ENCODE results near the gene ATP8B4.

Gene ATP8B4

GRCh38 chr15:49988766-49989165 is 130.3 kb downstream of the ATP8B4 start:
- Histone ChIP-seq H3K4me1 (ENCODE audit: control insufficient read depth in 1 of 2, insufficient read depth in 2 of 2, low read length in 2 of 2) (peaks cover 3 to 8% of the 10 kb centered on the region in 2 experiments), H2AFZ (ENCODE audit: insufficient read depth, low read length, poor library complexity) (no peak overlapping the region), H3K23ac (ENCODE audit: low read length) (no peak overlapping the region), H3K9me3 (ENCODE audit: insufficient read depth, low read depth, low read length) (no peaks in the 10 kb centered on the region), H2AK5ac (ENCODE audit: low read length) (no peak overlapping the region), H3K18ac (ENCODE audit: low read length) (no peak overlapping the region), H3K4me3 (ENCODE audit: low read depth, low read length) (no peak overlapping the region), H3K36me3 (ENCODE audit: control insufficient read depth in 1 of 2, insufficient read depth in 2 of 2, low read length in 2 of 2) (no peaks in the 10 kb centered on the region), H3K79me1 (ENCODE audit: low read length) (peaks cover 9% of the 10 kb centered on the region), H3K27ac (ENCODE audit: low read depth, low read length) (no peak overlapping the region), H2BK12ac (ENCODE audit: low read length) (peak overlapping the region; percentile 1), H3K4me2 (ENCODE audit: low read length) (no peak overlapping the region), H3K14ac (ENCODE audit: low read length) (no peak overlapping the region), H4K8ac (ENCODE audit: low read depth, low read length) (no peak overlapping the region), H3K9ac (ENCODE audit: low read length) (no peak overlapping the region), H2BK120ac (ENCODE audit: insufficient read depth, low read length, poor library complexity) (peak overlapping the region; percentile 63), H4K12ac (ENCODE audit: low read depth, low read length) (no peak overlapping the region), H3K79me2 (ENCODE audit: control insufficient read depth, insufficient read depth, low read length, poor library complexity) (no peaks in the 10 kb centered on the region), H4K91ac (ENCODE audit: low read depth, low read length) (peak overlapping the region; percentile 26), H3K4ac (ENCODE audit: low read depth, low read length) (no peak overlapping the region), H2BK5ac (ENCODE audit: low read depth, low read length, poor library complexity) (no peak overlapping the region), H3K27me3 (ENCODE audit: insufficient read depth, low read length) (no peaks in the 10 kb centered on the region)
- no peak for DNase-seq
- WGBS (ENCODE audit: extremely low coverage, insufficient coverage, insufficient read length) = no CpG with 5 or more reads among the region's 2 CpGs

- Histone ChIP-seq H3K79me2 (ENCODE audit: control insufficient read depth, insufficient read depth, low read length, poor library complexity) (no peaks in the 10 kb centered on the region), H3K23ac (ENCODE audit: low read length) (no peak overlapping the region), H2AFZ (ENCODE audit: insufficient read depth, low read length, poor library complexity) (no peak overlapping the region), H3K9me3 (ENCODE audit: insufficient read depth, low read depth, low read length) (no peaks in the 10 kb centered on the region), H3K27me3 (ENCODE audit: insufficient read depth, low read length) (no peaks in the 10 kb centered on the region), H4K8ac (ENCODE audit: low read depth, low read length) (no peak overlapping the region), H4K12ac (ENCODE audit: low read depth, low read length) (no peak overlapping the region), H3K4ac (ENCODE audit: low read depth, low read length) (no peak overlapping the region), H3K27ac (ENCODE audit: low read depth, low read length) (peak overlapping the region; percentile 60), H2BK12ac (ENCODE audit: low read length) (no peak overlapping the region), H3K4me1 (ENCODE audit: control insufficient read depth in 1 of 2, insufficient read depth in 2 of 2, low read length in 2 of 2) (peaks cover 3 to 8% of the 10 kb centered on the region in 2 experiments), H3K79me1 (ENCODE audit: low read length) (peaks cover 12% of the 10 kb centered on the region), H3K36me3 (ENCODE audit: control insufficient read depth in 1 of 2, insufficient read depth in 2 of 2, low read length in 2 of 2) (no peaks in the 10 kb centered on the region), H2BK120ac (ENCODE audit: insufficient read depth, low read length, poor library complexity) (peak overlapping the region; percentile 64), H2AK5ac (ENCODE audit: low read length) (no peak overlapping the region), H3K18ac (ENCODE audit: low read length) (no peak overlapping the region), H3K14ac (ENCODE audit: low read length) (no peak overlapping the region), H3K4me3 (ENCODE audit: low read depth, low read length) (no peak overlapping the region), H4K91ac (ENCODE audit: low read depth, low read length) (no peak overlapping the region), H3K9ac (ENCODE audit: low read length) (no peak overlapping the region), H3K4me2 (ENCODE audit: low read length) (no peak overlapping the region), H2BK5ac (ENCODE audit: low read depth, low read length, poor library complexity) (no peak overlapping the region)
- WGBS (ENCODE audit: extremely low coverage, insufficient coverage, insufficient read length) = no CpG with 5 or more reads among the region's 3 CpGs
- peak in 1 of 2 donors; percentile 7 for DNase-seq
Observed at GRCh38 chr15:49987896-49988295, 131.1 kb downstream of the ATP8B4 start.

GRCh38 chr15:49987198-49987785 is 131.7 kb downstream of the ATP8B4 start:
- no peak overlapping the region for H3K4me3 ChIP-seq (ENCODE audit: low read depth, low read length)
- no peak overlapping the region for H2BK12ac ChIP-seq (ENCODE audit: low read length)
- no peaks in the 10 kb centered on the region for H3K27me3 ChIP-seq (ENCODE audit: insufficient read depth, low read length)
- peak overlapping the region; percentile 2 for H3K9ac ChIP-seq (ENCODE audit: low read length)
- H3K4me1 ChIP-seq (ENCODE audit: control insufficient read depth in 1 of 2, insufficient read depth in 2 of 2, low read length in 2 of 2) = peaks cover 3 to 8% of the 10 kb centered on the region in 2 experiments
- H4K12ac ChIP-seq (ENCODE audit: low read depth, low read length) = no peak overlapping the region
- no peak overlapping the region for H3K14ac ChIP-seq (ENCODE audit: low read length)
- no peak overlapping the region for H4K8ac ChIP-seq (ENCODE audit: low read depth, low read length)
- DNase-seq = peak in 1 of 2 donors; percentile 46
- peaks cover 12% of the 10 kb centered on the region for H3K79me1 ChIP-seq (ENCODE audit: low read length)
- peak overlapping the region; percentile 72 for H3K27ac ChIP-seq (ENCODE audit: low read depth, low read length)
- H2BK120ac ChIP-seq (ENCODE audit: insufficient read depth, low read length, poor library complexity) = no peak overlapping the region
- WGBS (ENCODE audit: extremely low coverage, insufficient coverage, insufficient read length) = no CpG with 5 or more reads among the region's 3 CpGs
- peak overlapping the region; percentile 2 for H3K4me2 ChIP-seq (ENCODE audit: low read length)
- H3K9me3 ChIP-seq (ENCODE audit: insufficient read depth, low read depth, low read length) = no peaks in the 10 kb centered on the region
- no peak overlapping the region for H3K4ac ChIP-seq (ENCODE audit: low read depth, low read length)
- no peak overlapping the region for H2BK5ac ChIP-seq (ENCODE audit: low read depth, low read length, poor library complexity)
- no peak overlapping the region for H2AFZ ChIP-seq (ENCODE audit: insufficient read depth, low read length, poor library complexity)
- no peaks in the 10 kb centered on the region for H3K79me2 ChIP-seq (ENCODE audit: control insufficient read depth, insufficient read depth, low read length, poor library complexity)
- H4K91ac ChIP-seq (ENCODE audit: low read depth, low read length) = no peak overlapping the region
- H2AK5ac ChIP-seq (ENCODE audit: low read length) = no peak overlapping the region
- H3K23ac ChIP-seq (ENCODE audit: low read length) = no peak overlapping the region
- H3K36me3 ChIP-seq (ENCODE audit: control insufficient read depth in 1 of 2, insufficient read depth in 2 of 2, low read length in 2 of 2) = no peaks in the 10 kb centered on the region
- no peak overlapping the region for H3K18ac ChIP-seq (ENCODE audit: low read length)

GRCh38 chr15:49986326-49986725 is 132.7 kb downstream of the ATP8B4 start:
- Histone ChIP-seq H2AFZ (ENCODE audit: insufficient read depth, low read length, poor library complexity) (no peak overlapping the region), H3K9ac (ENCODE audit: low read length) (no peak overlapping the region), H3K36me3 (ENCODE audit: control insufficient read depth in 1 of 2, insufficient read depth in 2 of 2, low read length in 2 of 2) (no peaks in the 10 kb centered on the region), H3K79me2 (ENCODE audit: control insufficient read depth, insufficient read depth, low read length, poor library complexity) (no peaks in the 10 kb centered on the region), H3K4me2 (ENCODE audit: low read length) (no peak overlapping the region), H3K9me3 (ENCODE audit: insufficient read depth, low read depth, low read length) (no peaks in the 10 kb centered on the region), H4K91ac (ENCODE audit: low read depth, low read length) (peak overlapping the region; percentile 61), H2BK5ac (ENCODE audit: low read depth, low read length, poor library complexity) (no peak overlapping the region), H2AK5ac (ENCODE audit: low read length) (no peak overlapping the region), H2BK120ac (ENCODE audit: insufficient read depth, low read length, poor library complexity) (peak overlapping the region; percentile 62), H3K27me3 (ENCODE audit: insufficient read depth, low read length) (no peaks in the 10 kb centered on the region), H3K18ac (ENCODE audit: low read length) (no peak overlapping the region), H3K27ac (ENCODE audit: low read depth, low read length) (peak overlapping the region; percentile 39), H3K4me3 (ENCODE audit: low read depth, low read length) (no peak overlapping the region), H4K12ac (ENCODE audit: low read depth, low read length) (no peak overlapping the region), H4K8ac (ENCODE audit: low read depth, low read length) (no peak overlapping the region), H2BK12ac (ENCODE audit: low read length) (no peak overlapping the region), H3K14ac (ENCODE audit: low read length) (no peak overlapping the region), H3K79me1 (ENCODE audit: low read length) (peaks cover 12% of the 10 kb centered on the region), H3K4ac (ENCODE audit: low read depth, low read length) (no peak overlapping the region), H3K4me1 (ENCODE audit: control insufficient read depth in 1 of 2, insufficient read depth in 2 of 2, low read length in 2 of 2) (peaks cover 3 to 8% of the 10 kb centered on the region in 2 experiments), H3K23ac (ENCODE audit: low read length) (no peak overlapping the region)
- DNase-seq = no peak
- no CpG with 5 or more reads among the region's 3 CpGs for WGBS (ENCODE audit: extremely low coverage, insufficient coverage, insufficient read length)
